HG03159 (cell line): ENCODE measurements around the gene CATSPER3.

Source experiments
- ATAC-seq: cut with Tn5 transposase; IDR thresholded peaks from one replicate; pipeline ENCODE4 v1.9.1; 2021; ENCODE audit warnings: mild to moderate bottlenecking, moderate library complexity; ENCODE audit not compliant: unreplicated experiment

Gene CATSPER3

GRCh38 chr5:135057233-135057632, 89.5 kb downstream of the CATSPER3 start:
- ATAC-seq = no peak

- ATAC-seq = no peak
Observed at GRCh38 chr5:135058331-135058732, 90.6 kb downstream of the CATSPER3 start.

- no peak for ATAC-seq
Observed at GRCh38 chr5:135059000-135059923, 91.6 kb downstream of the CATSPER3 start.

- no peak for ATAC-seq
Observed at GRCh38 chr5:135060021-135060420, 92.3 kb downstream of the CATSPER3 start.

- no peak for ATAC-seq
Observed at GRCh38 chr5:135061001-135061400, 93.3 kb downstream of the CATSPER3 start.
